ENCODE results near the gene TEX2.

TEX2 gene

DNA sequence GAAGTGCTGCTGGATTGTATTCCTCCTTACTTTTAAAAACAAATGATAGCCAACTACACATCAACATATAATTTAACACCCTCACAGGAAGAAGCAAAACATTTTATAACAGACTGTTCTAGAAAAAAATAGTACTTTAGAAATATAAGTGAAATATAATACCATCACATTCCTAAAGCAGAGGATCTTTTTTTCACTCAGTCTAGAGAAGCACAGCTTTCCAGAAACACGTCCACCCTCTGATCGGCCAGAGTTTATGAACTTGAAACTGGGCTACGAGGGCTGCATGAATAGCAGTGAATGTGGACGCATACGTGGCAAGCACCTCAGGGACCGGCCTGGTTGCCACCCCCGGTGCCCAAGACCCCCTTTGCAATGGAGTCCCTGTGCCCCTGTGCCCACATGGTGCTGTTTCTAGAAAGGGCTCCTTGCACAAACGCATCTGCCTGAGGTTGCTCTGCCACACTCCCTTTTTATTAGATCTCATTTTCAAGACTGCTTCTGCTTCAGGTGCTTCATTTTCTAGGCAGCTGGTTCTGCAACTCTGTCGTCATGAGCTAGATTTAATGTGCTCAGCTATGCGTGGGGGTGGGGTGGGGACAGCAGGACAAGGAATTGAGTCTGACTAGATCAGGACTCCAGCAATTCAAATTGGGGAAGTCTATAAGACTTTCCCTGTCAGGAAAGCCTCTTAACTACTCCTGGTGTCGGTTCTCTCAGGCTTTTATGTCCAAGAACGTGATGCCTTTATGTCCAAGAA is 104.0 kb downstream of the TEX2 start:
- no peak for ATAC-seq
- no peak for DNase-seq

DNA sequence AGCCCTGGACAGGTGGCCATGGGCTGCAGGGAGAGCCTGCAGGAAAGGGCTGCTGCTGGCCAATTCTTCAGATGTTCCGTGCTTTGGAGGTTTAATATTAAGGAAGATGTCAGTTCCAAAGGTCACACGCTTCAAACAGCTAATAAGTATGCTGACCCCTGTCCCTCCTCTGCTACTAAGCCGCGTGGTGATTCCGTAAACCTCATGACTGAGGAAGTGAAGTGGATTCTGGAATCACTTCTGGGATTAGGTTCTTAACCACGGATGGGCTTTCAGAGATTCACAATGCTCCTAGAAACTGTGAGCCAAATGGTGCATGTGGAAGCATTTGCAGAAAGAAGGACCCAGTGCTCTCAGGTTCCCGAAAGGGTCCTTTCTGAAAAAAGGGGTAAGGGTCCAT is 104.7 kb downstream of the TEX2 start:
- ATAC-seq (no peak), DNase-seq (no peak)

DNA sequence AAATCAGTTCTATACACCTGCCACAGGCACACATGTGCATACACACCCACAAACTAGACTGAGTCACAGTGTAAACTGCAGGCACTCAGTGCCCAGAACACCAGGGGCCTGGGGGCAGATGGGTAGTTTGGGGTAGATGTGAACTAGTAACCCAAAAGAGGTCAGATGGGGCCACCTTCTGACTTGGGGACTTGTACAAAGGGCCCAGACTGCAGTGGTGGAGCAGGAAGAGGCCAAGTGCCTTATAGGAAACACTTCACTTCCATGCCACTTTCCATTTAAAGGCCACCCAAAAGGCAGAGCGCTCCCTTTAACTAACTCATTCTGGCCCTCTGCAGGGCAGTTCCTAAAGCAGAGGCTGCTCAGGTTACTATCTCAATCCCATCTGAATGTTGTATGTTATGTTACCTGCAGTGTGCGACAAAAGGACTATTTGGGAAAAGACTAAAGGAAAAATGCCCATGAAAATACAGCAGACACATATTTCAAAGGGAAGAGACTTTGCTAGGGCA is 105.3 kb downstream of the TEX2 start:
- ATAC-seq, result no peak
- no peak for DNase-seq

DNA sequence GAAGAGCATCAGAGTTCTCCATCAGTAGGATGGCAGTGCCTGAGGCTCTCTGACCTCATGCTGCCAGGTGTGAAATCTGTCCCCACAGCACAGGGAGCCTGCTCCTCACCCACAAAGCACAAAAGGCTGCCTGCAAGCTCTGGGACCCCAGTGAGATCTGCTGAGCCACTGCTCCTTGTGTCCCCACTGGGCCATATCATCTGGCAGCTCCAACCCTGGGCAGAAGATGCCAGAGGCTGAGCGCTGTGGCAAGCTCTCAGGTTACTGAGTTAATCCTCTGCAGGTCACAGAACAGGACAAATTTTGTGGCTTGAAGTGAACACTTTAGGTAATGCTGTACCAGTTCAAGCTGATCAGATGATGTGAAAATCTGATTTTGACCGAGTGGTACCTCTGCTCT is 106.4 kb downstream of the TEX2 start:
- DNase-seq (no peak), ATAC-seq (no peak)

DNA sequence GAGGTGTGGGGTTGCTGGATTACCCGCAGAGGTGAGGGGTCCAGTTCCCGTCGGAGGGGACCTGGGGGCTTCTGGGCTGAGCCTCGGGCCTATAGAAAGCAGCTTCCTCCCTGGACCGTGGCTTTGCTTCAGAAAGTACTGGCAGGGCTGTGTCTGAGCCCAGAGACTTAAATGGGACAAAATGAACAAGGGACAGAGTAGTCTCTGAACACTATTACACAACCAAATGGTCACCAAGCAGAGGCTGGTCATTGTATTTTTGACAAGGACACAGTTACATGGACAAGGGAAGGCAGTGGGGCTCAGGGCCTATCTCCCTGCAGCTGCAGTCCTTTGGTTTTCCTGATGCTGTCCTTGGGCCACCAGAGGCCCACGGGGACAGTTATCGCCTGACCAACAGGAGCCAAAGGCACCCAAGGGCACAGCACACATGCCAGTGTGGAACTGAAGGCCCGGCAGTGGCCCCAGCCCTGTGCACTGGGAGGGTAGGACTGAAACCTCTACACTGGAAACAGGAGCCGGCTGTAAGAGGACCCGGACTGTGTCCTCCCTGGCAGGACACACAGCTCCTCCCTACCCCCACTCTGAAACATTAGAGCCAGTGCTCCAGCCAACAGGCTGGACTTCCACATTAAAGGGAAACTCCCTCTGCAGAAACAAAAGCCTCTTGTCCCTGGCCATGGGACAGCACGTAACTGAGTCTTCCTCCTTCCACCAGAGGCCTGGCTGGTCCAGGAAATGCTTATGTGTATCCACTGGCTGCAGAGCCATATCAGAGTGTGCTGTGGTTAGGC is 107.1 kb downstream of the TEX2 start:
- DNase-seq (no peak), ATAC-seq (no peak)

- ATAC-seq, result no peak
These were observed 107.9 kb downstream of the TEX2 start for GRCh38 chr17:64155129-64155528.

GRCh38 chr17:64154717-64155116 is 108.3 kb downstream of the TEX2 start:
- no peak for DNase-seq
- ATAC-seq, result no peak

More at GRCh38 chr17:64155129-64155528, 107.9 kb downstream of the TEX2 start:
- no peak for DNase-seq

DNA sequence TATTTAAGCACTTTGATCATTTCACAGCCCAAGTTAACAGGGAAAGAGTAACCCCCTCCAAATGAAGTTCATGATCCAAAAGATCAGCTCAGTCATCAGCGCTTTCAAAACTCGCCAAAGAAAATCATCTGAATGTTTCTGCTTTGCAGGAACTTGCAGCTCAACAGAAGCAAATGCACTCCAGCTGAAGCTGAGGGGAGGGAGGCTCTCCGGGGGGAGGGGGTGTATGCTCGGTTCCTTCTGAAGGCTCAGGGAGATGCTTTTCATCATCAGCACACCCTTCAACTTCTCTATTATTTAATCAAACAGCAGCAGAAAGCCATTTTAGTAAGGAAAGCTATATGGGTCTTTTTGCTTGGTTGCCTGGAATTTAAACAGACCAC is 108.8 kb downstream of the TEX2 start:
- DNase-seq (no peak), ATAC-seq (no peak)

GRCh38 chr17:64153565-64154312 is 109.3 kb downstream of the TEX2 start:
- ATAC-seq (no peak), DNase-seq (no peak)

DNA sequence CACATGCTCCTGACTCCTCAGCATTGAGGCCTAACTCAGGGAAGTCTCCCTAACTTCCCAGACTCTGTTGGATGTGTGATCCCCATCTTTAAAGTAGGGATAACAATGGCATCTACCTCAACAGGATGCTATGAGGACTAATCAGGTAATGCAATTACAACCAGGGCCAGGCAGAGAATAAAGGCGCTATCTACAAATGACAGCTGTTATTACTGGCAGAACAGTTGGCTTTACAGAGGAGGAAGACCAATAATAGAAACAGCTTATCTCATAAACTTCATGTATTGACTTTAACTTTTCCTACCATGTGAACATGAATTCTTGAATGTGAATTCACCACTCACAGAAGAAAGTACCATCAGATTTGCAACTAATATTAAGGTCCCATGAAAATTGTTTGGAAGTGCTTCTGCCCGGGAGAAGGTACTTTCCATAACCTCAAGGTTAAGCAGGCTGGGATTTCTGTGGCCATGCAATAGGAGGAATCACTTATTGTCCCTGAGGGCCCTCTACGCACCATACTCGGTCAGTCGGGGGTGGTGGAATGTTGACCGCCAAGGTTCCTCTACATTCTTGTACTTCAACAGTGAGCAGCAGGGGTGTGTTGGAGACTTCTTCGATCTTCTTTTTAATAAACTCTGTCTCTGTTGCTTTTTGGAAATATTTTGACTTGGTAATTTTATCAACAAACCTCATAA is 110.5 kb downstream of the TEX2 start:
- no peak for DNase-seq
- no peak for ATAC-seq

DNA sequence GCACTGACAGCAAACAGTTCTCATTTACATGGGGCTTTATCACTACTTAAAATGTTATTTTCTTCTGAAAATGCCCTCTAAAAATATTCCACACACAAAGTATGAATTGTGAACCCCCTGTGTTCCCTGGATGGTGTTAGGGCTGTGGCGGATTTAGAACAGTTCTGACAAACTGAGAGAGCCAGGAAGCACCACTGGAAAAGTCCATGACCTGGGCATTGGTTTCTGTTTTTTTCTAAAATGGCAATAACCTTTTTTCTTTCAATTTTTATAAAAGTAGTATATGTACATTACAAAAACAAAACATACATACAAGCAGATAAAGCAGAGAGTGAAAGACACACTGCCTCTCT is 112.1 kb downstream of the TEX2 start:
- DNase-seq (no peak), ATAC-seq (no peak)

GRCh38 chr17:64150237-64151015 is 112.6 kb downstream of the TEX2 start:
- DNase-seq, result no peak

DNA sequence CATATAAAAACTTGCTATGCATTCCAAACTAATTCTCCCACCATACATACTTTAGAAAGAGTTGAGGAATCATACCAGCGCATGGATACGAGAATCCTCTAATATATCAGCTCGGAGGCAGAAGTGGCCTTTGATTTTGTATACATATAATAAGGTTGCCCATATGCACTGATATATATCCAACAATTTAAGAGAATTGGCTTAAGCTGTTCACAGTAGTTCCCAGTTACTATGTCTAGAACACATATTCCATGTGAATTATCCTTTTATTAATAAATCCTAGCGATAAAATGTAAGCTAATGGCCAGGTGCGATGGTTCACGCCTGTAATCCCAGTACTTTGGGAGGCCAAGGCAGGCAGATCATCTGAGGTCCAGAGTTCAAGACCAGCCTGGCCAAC is 113.9 kb downstream of the TEX2 start:
- ATAC-seq (no peak), DNase-seq (no peak)

More at GRCh38 chr17:64150237-64151015, 112.6 kb downstream of the TEX2 start:
- ATAC-seq, result no peak

DNA sequence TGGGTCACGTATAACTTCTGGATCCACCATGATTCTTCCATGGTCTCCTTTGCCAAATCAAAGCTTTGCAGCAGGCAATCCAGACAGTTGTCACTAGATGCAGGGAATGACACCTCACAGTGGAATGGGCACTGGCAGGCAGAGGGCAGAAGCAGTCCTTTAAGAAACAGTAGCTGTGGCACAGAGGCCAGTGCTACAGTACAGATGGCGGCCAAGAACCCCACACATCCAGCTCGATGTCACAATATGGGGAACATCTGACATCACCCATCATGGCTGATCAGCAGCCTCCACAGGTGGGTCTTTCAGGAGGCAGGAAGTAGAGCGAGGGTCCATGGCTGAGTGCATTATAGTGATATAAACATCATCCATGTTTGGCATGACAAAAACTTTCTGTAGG is 114.4 kb downstream of the TEX2 start:
- no peak for ATAC-seq
- no peak for DNase-seq

DNA sequence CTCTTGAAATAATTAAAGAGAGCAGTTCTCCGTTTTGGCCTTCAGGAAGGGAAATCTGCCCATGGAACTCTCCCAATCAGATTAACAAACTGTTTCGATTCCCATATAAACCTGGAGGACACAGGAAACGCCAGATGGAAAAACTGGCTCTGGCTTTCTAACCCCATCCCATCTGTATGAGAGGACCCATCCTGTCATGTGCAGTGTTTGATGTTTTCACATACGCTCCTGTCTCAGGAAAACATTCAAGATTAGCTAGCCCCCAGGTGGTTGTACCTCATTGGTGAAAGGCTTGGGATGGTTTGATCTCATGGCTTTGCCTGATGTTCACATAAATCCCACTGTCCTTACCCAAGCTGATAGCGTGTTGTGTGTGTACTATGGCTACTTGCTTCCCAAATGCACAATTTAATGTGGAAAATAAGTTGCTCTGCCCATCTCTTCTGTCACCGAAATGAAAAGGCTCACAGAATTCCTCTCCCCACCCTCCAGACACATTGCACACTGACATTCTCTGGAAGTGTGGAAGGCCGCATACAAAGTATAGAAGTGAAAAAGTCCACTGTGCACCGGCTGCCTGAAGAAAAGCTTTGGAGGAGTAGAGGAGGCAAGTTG is 114.9 kb downstream of the TEX2 start:
- no peak for ATAC-seq

GRCh38 chr17:64147110-64148016 is 115.7 kb downstream of the TEX2 start:
- no peak for ATAC-seq

More for the DNA sequence above, 114.9 kb downstream of the TEX2 start:
- DNase-seq, result no peak

DNA sequence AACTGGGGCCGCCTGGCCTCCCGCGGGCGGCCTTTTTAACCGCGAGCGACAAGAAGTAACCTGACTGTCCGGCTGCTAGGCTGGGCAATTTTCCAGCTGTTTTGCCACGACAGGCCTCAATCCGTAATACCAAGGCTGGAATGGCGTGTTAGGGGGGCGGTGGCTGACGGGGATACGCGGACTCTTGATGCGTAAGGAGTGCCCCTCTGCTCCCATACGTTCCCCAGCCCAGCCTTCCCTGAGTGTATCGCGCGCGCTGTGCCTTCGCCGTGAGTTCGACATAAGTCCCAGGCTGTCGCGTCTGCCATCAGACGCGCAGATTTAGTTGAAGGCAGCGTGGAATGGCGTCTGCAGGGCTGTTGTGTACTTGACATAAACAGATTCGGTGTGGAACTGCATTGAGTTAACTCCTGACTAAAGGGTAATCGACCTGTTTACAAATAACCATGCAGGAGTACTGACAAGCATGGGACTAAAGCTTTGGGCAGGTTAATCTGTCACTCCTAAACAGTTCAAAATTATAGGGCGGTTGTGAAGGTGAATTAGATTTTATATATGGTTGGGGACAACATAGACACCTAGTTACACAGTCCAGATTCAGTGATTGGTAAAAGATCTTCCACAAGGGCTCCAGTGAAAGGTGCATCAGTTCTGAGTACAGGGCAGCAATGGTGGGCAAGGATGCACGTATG is 116.5 kb downstream of the TEX2 start:
- ATAC-seq (peak; percentile 7), DNase-seq (peak; percentile 44)

More at GRCh38 chr17:64147110-64148016, 115.7 kb downstream of the TEX2 start:
- no peak for DNase-seq

GRCh38 chr17:64145751-64146417 is 117.2 kb downstream of the TEX2 start:
- ATAC-seq (peak; percentile 98), DNase-seq (peak; percentile 93)

GRCh38 chr17:64145375-64145750 is 117.7 kb downstream of the TEX2 start:
- ATAC-seq, result no peak
- DNase-seq, result no peak
